GM19467 (cell line): ENCODE measurements around the gene RNF152.
"Not testable (repeated sequence)": the region's sequence is repeated elsewhere in the genome, so short reads cannot be mapped to it uniquely, and the experiment has no call there.

Experiments
- ATAC-seq: cut with Tn5 transposase; IDR thresholded peaks from one replicate; pipeline ENCODE4 v1.9.1; 2021; ENCODE audit warnings: mild to moderate bottlenecking, moderate library complexity; ENCODE audit not compliant: unreplicated experiment

Gene RNF152

GRCh38 chr18:61824733-61825363 is 68.0 kb downstream of the RNF152 start:
- no peak for ATAC-seq

GRCh38 chr18:61823595-61823994 is 69.2 kb downstream of the RNF152 start:
- no peak for ATAC-seq

GRCh38 chr18:61822879-61823278 is 69.9 kb downstream of the RNF152 start:
- ATAC-seq = no peak

DNA sequence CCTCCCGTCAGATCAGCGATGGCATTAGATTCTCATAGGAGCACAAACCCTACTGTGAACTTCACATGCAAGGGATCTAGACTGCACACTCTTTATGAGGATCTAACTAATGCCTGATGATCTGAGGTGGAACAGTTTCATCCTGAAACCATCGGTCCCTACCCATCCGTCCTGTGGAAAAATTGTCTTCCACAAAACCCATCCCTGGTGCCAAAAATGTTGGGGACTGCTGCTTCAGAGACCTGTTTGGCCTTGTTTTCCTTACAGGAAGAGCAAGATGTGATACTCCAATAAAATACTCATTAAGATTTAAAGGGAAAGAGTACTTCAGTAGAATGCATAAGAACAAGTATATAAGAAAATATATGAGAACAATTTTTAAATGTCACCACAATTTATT is 71.1 kb downstream of the RNF152 start:
- no peak for ATAC-seq

DNA sequence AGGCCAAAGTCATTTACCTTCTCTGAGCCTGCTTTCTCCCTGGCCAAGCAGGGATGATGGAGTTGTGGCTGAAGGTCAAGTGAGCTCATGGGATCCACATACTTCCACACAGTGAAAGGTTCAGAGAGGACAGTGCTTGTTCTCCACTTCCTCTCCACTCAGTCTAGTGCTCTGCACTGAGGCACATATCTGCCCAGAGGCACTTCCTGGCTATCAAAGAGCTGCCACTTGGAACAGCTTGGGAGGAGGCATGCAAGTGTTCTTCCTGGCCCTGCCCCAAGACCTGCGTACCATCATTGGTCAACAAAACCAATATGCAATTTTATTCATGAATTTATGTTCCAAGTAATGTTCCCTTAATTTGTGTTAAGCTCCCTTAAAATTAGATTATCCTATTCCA is 71.9 kb downstream of the RNF152 start:
- ATAC-seq = no peak

- no peak for ATAC-seq
Measured at GRCh38 chr18:61817086-61817485, 75.7 kb downstream of the RNF152 start.

DNA sequence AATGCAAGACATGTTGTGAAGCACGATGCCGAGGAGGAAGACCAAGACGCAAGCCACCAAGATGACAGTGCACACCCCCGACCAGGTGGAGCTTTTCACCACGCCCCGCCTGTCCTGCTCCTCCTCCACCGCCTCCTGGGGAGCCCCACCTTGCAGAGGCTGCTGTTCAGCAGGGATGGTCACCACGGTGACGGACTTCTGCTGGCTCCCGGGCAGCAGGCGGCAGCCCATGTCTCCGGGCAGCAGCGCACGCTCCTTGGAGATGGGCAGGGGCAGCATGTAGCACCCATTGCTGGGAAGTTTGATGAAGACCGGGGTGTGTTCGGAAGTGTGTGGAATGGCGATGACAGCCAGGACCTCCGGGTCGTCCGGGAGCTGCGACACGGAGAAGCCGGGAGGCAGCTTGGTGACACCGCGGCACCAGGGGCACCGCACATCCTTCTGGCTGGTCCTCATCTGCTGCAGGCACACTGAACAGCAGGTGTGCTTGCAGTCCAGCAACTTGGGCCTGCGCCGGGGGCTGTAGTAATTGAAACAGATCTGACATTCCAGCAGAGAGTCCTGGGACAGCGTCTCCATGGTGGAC is 76.8 kb downstream of the RNF152 start:
- no peak for ATAC-seq

DNA sequence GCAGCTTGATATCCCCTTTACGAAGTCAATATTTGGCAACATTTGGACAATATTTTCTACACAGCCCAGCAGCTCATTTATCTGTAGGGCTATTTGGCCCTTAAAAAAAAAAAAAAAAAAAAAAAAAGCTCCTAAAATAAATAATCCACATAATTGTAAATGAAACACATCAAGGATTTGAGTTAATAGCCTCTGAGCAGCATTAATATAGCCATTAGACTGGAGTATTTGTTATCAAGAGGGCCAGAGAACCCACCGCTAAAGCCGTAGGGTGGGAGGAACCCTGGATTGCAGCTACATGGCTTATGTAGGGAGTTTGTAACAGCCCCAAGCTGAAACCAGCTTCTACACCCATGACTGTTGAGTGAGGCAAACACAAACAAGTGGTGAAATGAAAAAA is 84.5 kb downstream of the RNF152 start:
- no peak for ATAC-seq

DNA sequence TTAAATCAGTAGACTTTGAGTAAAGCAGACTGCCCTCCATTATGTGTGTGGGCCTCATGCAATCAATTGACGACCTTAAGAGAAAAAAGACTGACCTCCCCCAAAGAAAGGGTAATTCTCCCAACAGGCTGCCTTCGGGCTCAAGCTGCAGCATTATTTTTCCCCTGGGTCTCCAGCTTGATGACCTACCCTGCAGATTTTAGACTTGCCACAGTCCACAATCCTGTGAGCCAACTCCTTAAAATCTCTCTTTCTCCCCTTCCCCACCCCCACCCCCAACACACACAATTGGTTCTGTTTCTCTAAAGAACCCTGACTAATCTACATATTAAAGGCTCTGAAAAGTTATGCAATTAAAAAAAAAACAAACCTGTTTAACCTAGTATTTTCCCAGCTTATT is 89.4 kb downstream of the RNF152 start:
- no peak for ATAC-seq

DNA sequence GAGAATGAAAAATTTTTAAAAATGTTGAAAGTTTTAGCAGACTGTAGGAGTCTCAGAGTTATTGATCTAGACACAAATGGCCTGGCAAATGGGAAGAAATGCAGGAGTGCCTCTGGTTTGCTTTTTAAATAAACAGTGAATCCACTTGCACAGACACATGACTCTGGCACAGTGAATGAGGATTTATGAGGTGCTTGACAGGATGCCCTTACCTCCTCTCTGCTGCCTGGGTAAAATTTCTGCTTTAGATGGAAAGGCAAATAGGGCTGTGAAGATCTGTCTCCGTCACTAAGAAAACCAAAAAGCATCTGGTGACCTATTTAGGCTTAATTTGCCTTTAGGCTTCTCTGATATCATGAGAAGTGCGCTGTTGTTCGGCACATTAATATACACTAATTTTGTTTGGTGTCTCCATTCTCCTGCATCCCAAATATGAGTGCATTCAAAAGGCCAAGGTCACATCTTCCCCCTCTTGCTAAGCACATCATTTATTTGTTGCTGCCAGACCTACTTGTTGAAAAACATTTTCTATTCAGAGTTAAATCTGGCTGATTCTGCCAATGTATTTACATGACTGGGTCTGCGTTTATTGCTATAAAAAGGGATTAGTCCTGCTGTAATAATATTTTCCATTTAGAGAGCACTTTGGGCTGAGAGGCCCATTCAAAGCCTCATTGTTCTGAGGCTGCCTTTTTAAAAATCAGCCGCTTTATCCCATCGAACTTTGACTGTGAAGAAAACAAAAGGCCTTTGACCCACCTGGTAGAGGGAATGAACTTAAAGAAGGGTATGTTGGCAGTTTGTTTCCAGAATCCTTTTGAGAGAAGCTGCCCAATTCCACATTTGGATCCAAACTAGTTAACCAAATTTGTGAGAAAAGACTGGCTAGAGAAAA is 94.9 kb downstream of the RNF152 start:
- no peak for ATAC-seq

DNA sequence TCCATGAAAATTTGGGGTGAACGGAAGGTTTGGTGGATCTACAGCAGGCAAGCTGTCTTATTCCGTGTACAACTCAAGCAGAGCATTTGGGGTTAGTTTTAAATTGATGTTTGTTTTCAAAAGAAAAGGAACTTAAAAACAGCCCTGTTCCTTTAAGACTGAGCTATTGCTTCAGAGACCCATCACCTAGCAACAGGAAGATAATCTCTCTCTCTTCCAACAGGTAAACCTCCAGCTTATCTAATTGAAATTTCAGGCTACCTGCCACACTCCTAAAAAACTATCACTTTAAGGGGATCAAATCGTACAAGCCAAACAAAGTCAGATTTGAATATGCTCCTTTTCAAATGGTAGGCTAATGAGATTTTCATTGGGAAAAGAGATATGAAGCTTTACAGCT is 101.8 kb downstream of the RNF152 start:
- no peak for ATAC-seq

DNA sequence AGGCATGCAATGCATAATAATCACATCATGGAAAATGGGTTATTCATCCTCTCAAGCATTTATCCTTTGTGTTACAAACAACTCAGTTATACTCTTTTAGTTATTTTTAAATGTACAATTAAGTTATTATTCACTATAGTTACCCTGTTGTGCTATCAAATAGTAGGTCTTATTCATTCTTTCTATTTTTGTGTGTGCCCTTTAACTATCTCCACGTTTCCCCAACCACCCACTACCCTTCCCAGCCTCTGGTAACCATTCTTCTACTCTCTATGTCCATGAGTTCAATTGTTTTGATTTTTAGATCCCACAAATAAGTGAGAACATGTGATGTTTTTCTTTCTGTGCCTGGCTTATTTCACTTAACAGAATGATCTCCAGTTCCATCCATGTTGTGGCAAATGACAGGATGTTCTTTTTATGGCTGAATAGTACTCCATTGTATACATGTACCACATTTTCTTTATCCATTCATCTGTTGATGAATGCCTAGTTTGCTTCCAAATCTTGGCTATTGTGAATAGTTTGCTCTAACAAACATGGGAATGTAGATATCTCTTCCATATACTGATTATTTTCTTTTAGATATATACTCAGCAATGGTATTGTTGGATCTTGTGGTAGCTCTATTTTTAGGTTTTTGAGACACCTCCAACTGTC is 105.7 kb downstream of the RNF152 start:
- ATAC-seq = not testable (repeated sequence)

DNA sequence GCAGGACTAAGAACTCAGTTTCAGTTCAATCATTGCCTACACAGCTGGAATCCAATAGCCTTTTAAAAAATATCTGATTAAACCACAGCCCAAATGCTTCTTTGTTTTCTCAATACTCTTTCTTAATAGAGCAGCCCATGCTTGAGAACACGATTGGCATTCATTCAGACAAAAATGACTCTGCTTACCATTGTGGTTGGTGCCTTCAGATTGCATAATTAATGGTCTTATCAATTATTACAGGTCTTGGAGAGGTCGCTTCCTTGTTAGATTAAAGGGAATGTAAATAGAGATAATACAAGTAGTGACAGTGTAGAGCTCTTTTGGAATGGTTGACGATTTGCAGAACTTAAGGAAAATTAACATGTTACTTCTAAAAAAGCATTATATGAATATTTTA is 107.2 kb downstream of the RNF152 start:
- ATAC-seq = no peak

DNA sequence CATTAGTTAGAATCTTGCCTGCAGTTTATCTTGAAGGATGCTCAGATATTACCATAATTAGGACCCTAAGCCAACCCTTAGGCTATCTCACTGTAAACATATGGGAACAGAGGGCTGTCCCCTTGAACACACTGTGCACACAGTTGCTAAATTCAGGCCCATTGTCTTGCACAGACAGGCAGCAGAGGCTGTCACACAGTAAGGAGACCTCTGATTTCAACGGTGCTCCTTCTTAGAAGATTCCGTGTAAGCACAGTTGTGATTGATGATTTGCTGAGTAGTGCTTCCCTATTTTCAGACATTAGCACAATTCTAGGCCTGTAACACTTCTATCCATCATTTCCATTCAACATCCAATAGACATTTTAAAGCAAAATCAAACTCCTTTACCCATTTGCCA is 108.0 kb downstream of the RNF152 start:
- ATAC-seq = no peak

GRCh38 chr18:61782545-61782944 is 110.3 kb downstream of the RNF152 start:
- no peak for ATAC-seq

GRCh38 chr18:61776201-61776600 is 116.6 kb downstream of the RNF152 start:
- not testable (repeated sequence) for ATAC-seq

GRCh38 chr18:61774846-61775245 is 118.0 kb downstream of the RNF152 start:
- ATAC-seq = no peak

- no peak for ATAC-seq
Measured at GRCh38 chr18:61772293-61772848, 120.4 kb downstream of the RNF152 start.

DNA sequence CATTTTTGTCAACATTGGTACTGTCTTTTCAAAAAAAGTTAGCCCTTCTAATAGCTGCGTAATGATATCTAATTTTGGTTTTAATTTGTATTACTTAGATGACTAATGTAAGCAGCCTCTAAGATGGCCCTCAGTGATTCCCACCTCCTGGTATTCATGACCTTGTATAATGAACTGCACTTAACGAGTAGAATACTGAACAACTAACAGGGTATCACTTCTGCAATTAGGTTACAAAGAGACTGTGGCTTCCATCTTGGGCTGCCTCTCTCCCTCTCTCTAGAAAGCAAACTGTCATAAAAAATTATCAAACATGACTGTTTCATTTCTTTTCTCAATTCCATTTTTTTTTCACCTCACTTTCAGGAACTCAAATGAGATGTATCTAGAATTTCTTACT is 120.9 kb downstream of the RNF152 start:
- ATAC-seq = no peak

- no peak for ATAC-seq
Measured at GRCh38 chr18:61770279-61770678, 122.5 kb downstream of the RNF152 start.

GRCh38 chr18:61766266-61766884 is 126.4 kb downstream of the RNF152 start:
- ATAC-seq = no peak
